Hematopoietic multipotent progenitor cell treated with erythropoietin and hydrocortisone succinate and interleukin-3 and kit ligand, for 8 days (in vitro differentiated cells): ENCODE measurements around the gene LRP3.
"Not testable (repeated sequence)": the region's sequence is repeated elsewhere in the genome, so short reads cannot be mapped to it uniquely, and the experiment has no call there.

Source experiments
- DNase-seq: peaks from one replicate; pipeline ENCODE4 v3.0.0-alpha.2; 2015

LRP3 gene

GRCh38 chr19:33193865-33194362 is at the start of gene LRP3:
Gene LRP3 (plus strand): TSS chr19:33194330. CDS start chr19:33194786, 456 bp downstream.
- no peak for DNase-seq

- DNase-seq: no peak
These were observed 47.9 kb upstream of the LRP3 start for GRCh38 chr19:33146209-33146608.

- DNase-seq: no peak
These were observed 46.6 kb upstream of the LRP3 start for GRCh38 chr19:33147538-33147937.

GRCh38 chr19:33150852-33151518 is 43.1 kb upstream of the LRP3 start:
- no peak for DNase-seq

- no peak for DNase-seq
These were observed 42.0 kb upstream of the LRP3 start for GRCh38 chr19:33152176-33152575.

- DNase-seq: not testable (repeated sequence)
These were observed 41.5 kb upstream of the LRP3 start for GRCh38 chr19:33152625-33153024.

GRCh38 chr19:33154313-33154712 is 39.8 kb upstream of the LRP3 start:
- DNase-seq: not testable (repeated sequence)

GRCh38 chr19:33156334-33156733 is 37.8 kb upstream of the LRP3 start:
- DNase-seq: no peak

GRCh38 chr19:33157906-33158305 is 36.2 kb upstream of the LRP3 start:
- no peak for DNase-seq

- DNase-seq: no peak
These were observed 35.8 kb upstream of the LRP3 start for GRCh38 chr19:33158365-33158764.

- DNase-seq: no peak
These were observed 35.0 kb upstream of the LRP3 start for GRCh38 chr19:33159149-33159548.

- DNase-seq: no peak
These were observed 34.2 kb upstream of the LRP3 start for GRCh38 chr19:33159893-33160292.

- DNase-seq: no peak
These were observed 32.9 kb upstream of the LRP3 start for GRCh38 chr19:33161201-33161600.

GRCh38 chr19:33163481-33163880 is 30.6 kb upstream of the LRP3 start:
- DNase-seq: no peak

GRCh38 chr19:33166037-33166436 is 28.1 kb upstream of the LRP3 start:
- not testable (repeated sequence) for DNase-seq

- DNase-seq: no peak
These were observed 26.7 kb upstream of the LRP3 start for GRCh38 chr19:33167438-33167837.

GRCh38 chr19:33168528-33168927 is 25.6 kb upstream of the LRP3 start:
- no peak for DNase-seq

GRCh38 chr19:33171222-33171795 is 22.8 kb upstream of the LRP3 start:
- DNase-seq: no peak

GRCh38 chr19:33171916-33172359 is 22.2 kb upstream of the LRP3 start:
- DNase-seq: no peak

GRCh38 chr19:33174186-33174585 is 19.9 kb upstream of the LRP3 start:
- no peak for DNase-seq

GRCh38 chr19:33175156-33175782 is 18.9 kb upstream of the LRP3 start:
- no peak for DNase-seq

GRCh38 chr19:33175886-33176669 is 18.1 kb upstream of the LRP3 start:
- DNase-seq: peak; percentile 39
